ENCODE results near the gene ARMCX5. TPM values are rescaled to one million over a fixed set of nuclear protein-coding genes. Genes with fewer than 3 reads are reported as not detected.

Gene ARMCX5
- 10 to 100 TPM; 14.0 to 17.2 (median 16.3) TPM for polyA plus RNA-seq (ENCODE audit: insufficient read length in 4 of 4)

DNA sequence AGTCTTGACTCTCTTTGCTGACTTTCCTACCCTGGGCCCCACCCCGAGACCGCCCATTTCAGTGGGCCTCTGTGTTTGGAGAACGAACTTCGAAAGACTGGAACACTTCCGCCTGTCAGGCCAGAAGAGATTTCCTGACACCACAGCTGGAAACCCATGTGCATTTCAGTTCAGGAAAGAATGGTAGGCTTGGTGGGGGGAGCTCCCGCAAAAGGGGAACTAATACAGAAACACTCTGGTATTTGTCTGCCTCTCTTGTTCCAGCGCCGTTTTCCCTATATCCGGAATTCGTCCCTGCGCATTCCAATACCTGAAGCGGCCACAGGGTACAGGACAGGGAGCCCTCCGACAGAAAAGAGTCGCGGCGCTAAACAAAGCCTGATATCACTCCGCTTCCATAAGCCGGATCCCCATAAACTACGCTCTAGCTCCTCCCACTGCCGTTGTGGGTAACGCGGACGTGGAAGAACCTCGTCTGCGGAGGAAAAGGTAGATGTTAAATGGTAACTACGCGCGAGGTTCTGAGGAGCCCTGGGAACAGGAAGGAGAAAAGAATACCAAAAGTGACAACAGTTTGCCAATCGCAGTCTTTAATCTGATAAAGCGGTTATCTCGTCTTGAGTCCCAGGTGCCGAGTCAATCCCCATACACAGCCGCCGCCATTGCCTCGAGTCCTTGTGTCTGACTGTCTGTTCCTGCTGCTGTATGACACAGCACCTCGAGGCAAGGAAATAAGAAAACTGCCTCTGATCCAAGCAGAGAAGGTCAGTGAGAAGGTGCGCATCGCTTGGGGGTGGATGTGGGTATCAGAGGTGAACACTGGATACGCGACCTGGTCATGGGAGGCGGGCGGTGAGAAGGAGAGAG, at the start of gene ARMCX5:
ARMCX5 (plus strand) TSS at position 432 of the 867 bp plus-strand sequence. CDS start 2,627 bp downstream, outside the sequence.
- peak; percentile 65 to 81 (median 68) for DNase-seq (ENCODE audit: low read depth in 4 of 4, low spot score in 3 of 4)

- no peak for DNase-seq (ENCODE audit: low read depth in 4 of 4, low spot score in 3 of 4)
Measured at GRCh38 chrX:102558607-102559006, 40.7 kb upstream of the ARMCX5 start.

GRCh38 chrX:102560423-102561068, 38.8 kb upstream of the ARMCX5 start:
- DNase-seq (ENCODE audit: low read depth in 4 of 4, low spot score in 3 of 4): no peak

DNA sequence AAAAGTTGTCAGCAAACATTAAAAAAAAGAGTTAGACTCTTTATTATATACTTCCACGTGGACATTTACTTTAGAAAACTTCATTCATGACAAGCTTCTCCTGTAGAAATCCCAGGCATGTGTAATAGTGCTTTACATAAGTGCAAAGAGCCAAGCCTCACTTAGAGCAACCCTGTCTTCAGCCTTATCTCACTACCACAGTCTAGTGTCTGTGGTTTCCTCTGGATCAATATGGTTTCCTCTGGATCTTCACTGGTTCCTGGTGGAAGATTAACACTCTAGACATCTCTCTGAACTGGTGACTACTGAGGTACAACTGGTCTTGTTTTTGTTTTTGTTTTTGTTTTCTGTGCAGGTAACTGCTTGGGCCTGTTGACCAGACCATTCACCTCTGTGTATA, 18.4 kb upstream of the ARMCX5 start:
- no peak for DNase-seq (ENCODE audit: low read depth in 4 of 4, low spot score in 3 of 4)

DNA sequence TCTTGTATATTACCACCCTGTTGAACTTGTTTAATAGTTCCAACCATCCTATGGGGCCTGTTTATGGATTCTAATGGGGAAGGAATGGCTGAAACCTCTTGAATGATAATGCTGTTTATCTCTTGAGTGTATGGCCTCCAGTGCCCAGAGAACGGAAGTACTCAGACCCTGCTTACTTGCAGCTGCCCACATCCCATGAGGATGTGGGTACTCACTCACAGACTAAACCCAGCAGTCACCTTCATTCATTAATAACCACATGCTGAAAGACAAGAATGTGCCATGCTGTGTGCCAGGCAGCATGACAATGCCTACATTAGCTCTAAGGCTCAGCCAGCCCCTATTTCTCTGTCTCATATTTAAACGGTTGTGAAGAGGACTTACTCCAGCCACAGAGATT, 5.9 kb upstream of the ARMCX5 start:
- no peak for DNase-seq (ENCODE audit: low read depth in 4 of 4, low spot score in 3 of 4)

DNA sequence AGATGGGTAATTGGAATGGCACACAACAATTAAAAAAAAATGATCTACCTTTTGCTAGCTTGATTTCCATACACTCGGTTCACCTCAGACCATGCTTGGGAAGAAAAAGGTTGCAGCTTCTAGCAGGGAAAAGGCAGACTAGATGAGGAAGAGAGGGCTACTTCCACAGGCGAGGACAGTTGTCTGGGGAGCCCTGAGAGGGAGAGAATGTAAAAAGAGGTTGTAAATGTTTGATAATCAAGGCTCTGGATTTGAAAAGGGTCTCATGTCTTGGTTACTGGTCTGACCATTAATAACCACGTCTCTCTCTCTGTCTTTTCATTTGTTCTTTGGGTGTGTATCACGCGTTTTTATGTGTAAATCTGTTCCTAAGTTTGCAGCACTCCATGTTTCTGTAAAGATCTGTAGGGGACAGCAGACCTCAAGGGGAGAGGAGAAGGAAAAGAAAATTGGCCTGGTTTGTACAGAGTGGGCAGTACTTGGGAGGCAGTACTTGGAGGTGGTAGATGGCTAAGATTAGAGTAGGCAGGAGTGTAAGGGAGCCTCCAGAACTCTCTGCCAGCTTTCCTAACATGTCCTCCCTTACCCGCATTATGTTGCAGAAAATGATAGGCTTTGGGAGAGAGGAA, 750 bp downstream of the ARMCX5 start:
- DNase-seq (ENCODE audit: low read depth in 4 of 4, low spot score in 3 of 4): peak in 3 of 4 donors; percentile 12 to 22 (median 18)

DNA sequence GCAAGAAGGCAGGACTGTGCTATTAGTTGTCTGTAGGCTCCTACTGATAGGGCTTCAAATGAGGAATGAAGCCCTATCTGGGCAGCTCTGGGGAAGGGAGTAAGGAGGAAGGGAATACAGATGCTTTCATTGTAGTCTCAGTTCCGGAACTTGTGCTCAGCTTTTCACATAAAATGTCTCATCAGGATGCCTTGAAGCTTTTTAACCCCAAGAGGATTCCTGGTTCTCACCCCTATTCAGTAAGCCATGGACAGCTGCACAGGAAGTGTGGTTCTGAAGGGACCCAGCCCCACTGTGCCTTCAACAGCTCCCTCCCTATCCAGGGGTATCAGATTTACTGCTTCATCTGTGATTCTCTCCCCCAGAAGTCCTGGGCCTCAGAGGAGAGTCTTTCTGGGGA, 5.0 kb downstream of the ARMCX5 start:
- no peak for DNase-seq (ENCODE audit: low read depth in 4 of 4, low spot score in 3 of 4)

DNA sequence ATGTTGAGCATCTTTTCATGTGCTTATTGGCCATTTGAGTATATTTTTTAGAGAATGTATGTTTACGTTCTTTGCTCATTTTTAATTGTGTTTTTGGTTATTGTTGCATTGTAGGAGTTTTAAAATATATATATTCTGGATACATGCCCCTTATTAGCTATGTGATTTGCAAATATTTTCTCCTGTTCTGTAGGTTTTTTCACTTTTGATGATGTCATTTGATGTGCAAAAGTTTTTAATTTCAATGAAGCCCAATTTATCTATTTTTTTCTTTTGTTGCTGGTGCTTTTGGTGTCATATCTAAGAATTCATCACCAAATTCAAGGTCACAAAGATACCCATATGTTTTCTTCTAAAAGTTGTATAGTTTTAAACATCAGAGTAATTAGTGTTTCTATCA, 6.8 kb downstream of the ARMCX5 start:
- no peak for DNase-seq (ENCODE audit: low read depth in 4 of 4, low spot score in 3 of 4)

DNA sequence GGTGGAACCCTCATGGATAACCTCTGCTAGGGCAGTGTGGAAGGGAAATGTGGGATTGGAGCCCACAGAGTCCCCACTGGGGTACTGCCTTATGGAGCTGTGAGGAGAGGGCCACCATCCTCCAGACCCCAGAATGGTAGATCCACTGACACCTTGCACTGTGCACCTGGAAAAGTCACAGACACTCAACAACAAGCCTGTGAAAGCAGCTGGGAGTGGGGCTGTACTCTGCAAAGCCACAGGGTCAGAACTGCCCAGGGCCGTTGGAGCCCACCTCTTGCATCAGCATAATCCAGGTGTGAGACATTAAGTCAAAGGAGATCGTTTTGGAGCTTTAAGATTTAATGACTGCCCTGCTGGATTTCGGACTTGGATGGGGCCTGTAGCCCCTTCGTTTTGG, 11.6 kb downstream of the ARMCX5 start:
- DNase-seq (ENCODE audit: low read depth in 4 of 4, low spot score in 3 of 4): no peak

DNA sequence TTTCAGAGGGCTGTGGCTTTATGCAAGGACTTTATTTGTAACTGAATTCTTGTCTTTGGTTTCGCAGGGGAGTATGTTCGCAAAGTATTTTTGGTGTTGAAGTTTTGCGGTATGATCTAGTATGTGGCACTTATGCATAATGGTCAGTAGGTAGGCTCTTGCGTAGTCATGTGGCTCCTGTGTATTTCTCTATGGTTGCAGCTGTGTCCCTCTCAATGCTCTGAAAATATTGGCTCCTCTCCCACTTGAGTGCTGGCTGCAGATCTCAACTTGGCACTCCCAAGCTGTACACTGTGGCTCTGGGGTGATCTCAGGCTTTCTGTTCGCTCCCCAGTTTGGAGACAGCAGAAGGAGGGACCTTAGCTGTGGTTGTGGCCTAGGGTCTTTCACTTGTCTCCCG, 24.8 kb downstream of the ARMCX5 start:
- no peak for DNase-seq (ENCODE audit: low read depth in 4 of 4, low spot score in 3 of 4)

GRCh38 chrX:102627640-102628039, 28.3 kb downstream of the ARMCX5 start:
- no peak for DNase-seq (ENCODE audit: low read depth in 4 of 4, low spot score in 3 of 4)

DNA sequence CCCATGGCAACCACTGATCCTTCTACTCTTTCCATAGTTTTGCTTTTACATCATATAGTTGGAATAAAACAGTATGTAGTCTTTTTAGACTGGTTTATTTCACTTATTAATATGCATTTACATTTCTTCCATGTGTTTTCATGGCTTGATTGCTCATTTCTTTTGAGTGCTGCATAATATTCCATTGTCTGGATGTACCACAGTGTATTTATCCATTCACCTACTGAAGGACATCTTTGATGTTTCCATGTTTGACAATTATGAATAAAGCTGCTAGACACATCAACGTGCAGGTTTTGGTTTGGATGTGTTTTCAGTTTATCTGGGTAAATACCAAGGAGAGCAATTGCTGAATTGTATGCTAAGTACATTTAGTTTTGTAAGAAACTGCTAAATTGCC, 38.2 kb downstream of the ARMCX5 start:
- no peak for DNase-seq (ENCODE audit: low read depth in 4 of 4, low spot score in 3 of 4)

DNA sequence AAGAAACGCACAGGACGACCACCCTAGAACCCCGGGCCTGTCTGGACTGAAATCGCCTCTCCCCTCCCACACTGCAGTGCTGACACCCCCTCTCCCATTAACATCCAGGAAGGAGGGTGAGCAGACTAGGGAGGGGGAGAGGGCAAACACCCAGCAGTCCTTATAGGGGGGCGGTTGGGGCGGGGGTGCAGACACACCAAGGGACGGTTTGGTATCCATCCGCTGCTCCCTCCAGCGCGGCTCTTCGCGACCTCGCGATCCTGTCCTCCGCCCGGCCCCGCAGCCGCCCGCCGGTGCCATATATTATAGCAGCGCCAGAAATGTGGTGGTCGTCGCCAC, 51.6 kb downstream of the ARMCX5 start:
- DNase-seq (ENCODE audit: low read depth in 4 of 4, low spot score in 3 of 4): no peak

GRCh38 chrX:102651242-102652011, 52.1 kb downstream of the ARMCX5 start, which contains the start of gene GPRASP1:
GPRASP1 (plus strand) TSS chrX:102651483; CDS start chrX:102653914, 2,431 bp downstream.
- peak in 2 of 4 donors; percentile 28 to 38 for DNase-seq (ENCODE audit: low read depth in 4 of 4, low spot score in 3 of 4)

DNA sequence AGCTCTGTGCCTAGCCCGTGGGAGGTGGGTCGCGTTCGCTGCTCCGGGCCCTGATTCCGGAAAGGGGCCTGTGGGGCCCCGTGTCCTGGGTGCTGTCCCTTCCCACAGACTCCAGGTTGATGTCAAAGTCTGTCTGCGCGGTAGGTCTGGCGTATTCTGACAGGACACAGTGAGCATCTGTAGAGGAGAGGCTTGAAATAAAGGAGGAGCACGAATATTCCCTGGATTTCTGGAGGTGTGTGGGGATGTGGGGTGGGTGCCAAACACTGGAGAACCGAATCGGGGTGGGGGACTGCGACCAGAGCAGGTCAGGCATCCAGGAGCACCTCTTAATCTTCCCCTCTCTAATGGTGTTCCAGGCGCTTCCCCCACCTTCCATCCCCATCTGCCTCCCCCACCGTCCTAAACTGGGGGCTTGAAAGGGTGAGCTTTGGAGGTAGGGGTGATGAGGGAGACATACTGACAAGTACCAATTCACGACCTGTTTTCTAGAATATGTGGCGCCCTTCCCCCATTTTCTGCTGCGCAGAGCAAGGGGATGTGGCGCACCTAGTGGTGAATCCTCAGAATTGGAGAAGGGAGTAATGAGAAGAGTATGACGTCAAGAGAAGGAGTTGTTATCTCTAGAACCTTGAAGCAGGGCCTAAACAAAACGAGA, 52.8 kb downstream of the ARMCX5 start:
- DNase-seq (ENCODE audit: low read depth in 4 of 4, low spot score in 3 of 4): peak in 1 of 4 donors; percentile 42

Other genes with a start within 250 kb of the ARMCX5 start
- 1 to 10 TPM in 2 of 4 donors, under 1 TPM in 2; 0.30 to 1.9 (median 0.92) TPM for gene NXF2B, start 159.5 kb upstream of the ARMCX5 start, polyA plus RNA-seq (ENCODE audit: insufficient read length in 4 of 4)
- gene TCP11X2, start 127.7 kb upstream of the ARMCX5 start, polyA plus RNA-seq (ENCODE audit: insufficient read length in 4 of 4): 1 to 10 TPM in 2 of 4 donors, under 1 TPM in 2; 0.58 to 1.2 (median 0.89) TPM
- 10 to 100 TPM; 62.7 to 74.0 (median 69.3) TPM for gene TMSB15A, start 82.8 kb upstream of the ARMCX5 start, polyA plus RNA-seq (ENCODE audit: insufficient read length in 4 of 4)
- 10 to 100 TPM; 10.2 to 14.4 (median 12.1) TPM for gene GPRASP1, start 52.0 kb downstream of the ARMCX5 start, polyA plus RNA-seq (ENCODE audit: insufficient read length in 4 of 4)
- gene GPRASP2, start 112.9 kb downstream of the ARMCX5 start, polyA plus RNA-seq (ENCODE audit: insufficient read length in 4 of 4): 10 to 100 TPM; 40.2 to 44.7 (median 40.7) TPM
- gene GPRASP3, start 121.2 kb downstream of the ARMCX5 start, polyA plus RNA-seq (ENCODE audit: insufficient read length in 4 of 4): 10 to 100 TPM; 16.7 to 22.5 (median 20.0) TPM